MG63 (cell line): Measurements from ENCODE around the gene SOWAHA. TPM values are rescaled to one million over a fixed set of nuclear protein-coding genes. Genes with fewer than 3 reads are reported as not detected.

Experiments
- DNase-seq: peaks from one replicate; pipeline ENCODE4 v3.0.0-alpha.2; 2020
- H3K27me3 ChIP-seq: fragments of 250-450 bp; sonication (Bioruptor Pico); 2 replicates; pipeline ENCODE4 v1.5.1; 2020; ENCODE audit warnings: mild to moderate bottlenecking, moderate library complexity
- H3K36me3 ChIP-seq: fragments of 250-450 bp; sonication (Bioruptor Pico); 2 replicates; pipeline ENCODE4 v1.5.1; 2020; ENCODE audit warnings: mild to moderate bottlenecking, moderate library complexity
- H3K4me3 ChIP-seq: fragments of 250-450 bp; sonication (Bioruptor Pico); 2 replicates; pipeline ENCODE4 v1.5.1; 2020; ENCODE audit warnings: mild to moderate bottlenecking, moderate library complexity
- H3K9me3 ChIP-seq: fragments of 250-450 bp; sonication (Bioruptor Pico); 2 replicates; pipeline ENCODE4 v1.5.1; 2020; ENCODE audit warnings: mild to moderate bottlenecking, moderate library complexity
- total RNA-seq: library from RNA; depleted of rRNA; stranded (reverse); fragments of >200 nt; shearing (Covaris generic); gene quantifications from 2 replicates; pipeline ENCODE4 v1.2.3, GENCODE V29; 2014; ENCODE audit warnings: low replicate concordance; rRNA removed

The SOWAHA gene
- not detected in 2 replicates for total RNA-seq

- H3K4me3 ChIP-seq: peak within 1 kb of the TSS; percentile 45
- peak; percentile 31 for DNase-seq
- peaks cover 12% of the 10 kb centered on the region for H3K27me3 ChIP-seq
- H3K9me3 ChIP-seq: no peaks in the 10 kb centered on the region
- H3K36me3 ChIP-seq: no peaks in the 10 kb centered on the region
These were observed at the start of gene SOWAHA for GRCh38 chr5:132812781-132813598. Gene SOWAHA, plus strand, starts transcription at chr5:132813302. Its CDS starts 320 bp downstream, at chr5:132813622.

- H3K27me3 ChIP-seq: no peaks in the 10 kb centered on the region
- H3K9me3 ChIP-seq: no peaks in the 10 kb centered on the region
- H3K36me3 ChIP-seq: peaks cover 58% of the 10 kb centered on the region
- no peak overlapping the region for H3K4me3 ChIP-seq
- no peak for DNase-seq
These were observed 49.1 kb upstream of the SOWAHA start for GRCh38 chr5:132764051-132764450.

GRCh38 chr5:132764671-132765238, 48.3 kb upstream of the SOWAHA start:
- H3K36me3 ChIP-seq: peaks cover 51% of the 10 kb centered on the region
- H3K4me3 ChIP-seq: no peak overlapping the region
- no peak for DNase-seq
- no peaks in the 10 kb centered on the region for H3K9me3 ChIP-seq
- H3K27me3 ChIP-seq: no peaks in the 10 kb centered on the region

- H3K36me3 ChIP-seq: peaks cover 46% of the 10 kb centered on the region
- no peak overlapping the region for H3K4me3 ChIP-seq
- H3K27me3 ChIP-seq: no peaks in the 10 kb centered on the region
- DNase-seq: no peak
- no peaks in the 10 kb centered on the region for H3K9me3 ChIP-seq
These were observed 47.6 kb upstream of the SOWAHA start for GRCh38 chr5:132765311-132766019.

GRCh38 chr5:132766020-132766805, 46.9 kb upstream of the SOWAHA start:
- H3K4me3 ChIP-seq: no peak overlapping the region
- H3K9me3 ChIP-seq: no peaks in the 10 kb centered on the region
- DNase-seq: no peak
- H3K27me3 ChIP-seq: no peaks in the 10 kb centered on the region
- peaks cover 43% of the 10 kb centered on the region for H3K36me3 ChIP-seq

- H3K4me3 ChIP-seq: no peak overlapping the region
- peaks cover 43% of the 10 kb centered on the region for H3K36me3 ChIP-seq
- H3K9me3 ChIP-seq: no peaks in the 10 kb centered on the region
- DNase-seq: no peak
- no peaks in the 10 kb centered on the region for H3K27me3 ChIP-seq
These were observed 46.4 kb upstream of the SOWAHA start for GRCh38 chr5:132766806-132767055.

- H3K9me3 ChIP-seq: no peaks in the 10 kb centered on the region
- H3K27me3 ChIP-seq: no peaks in the 10 kb centered on the region
- no peak for DNase-seq
- H3K36me3 ChIP-seq: peaks cover 39% of the 10 kb centered on the region
- no peak overlapping the region for H3K4me3 ChIP-seq
These were observed 46.0 kb upstream of the SOWAHA start for GRCh38 chr5:132767150-132767549.

- no peak for DNase-seq
- Histone ChIP-seq H3K27me3 (no peaks in the 10 kb centered on the region), H3K9me3 (no peaks in the 10 kb centered on the region), H3K4me3 (no peak overlapping the region), H3K36me3 (peaks cover 26% of the 10 kb centered on the region)
These were observed 44.6 kb upstream of the SOWAHA start for GRCh38 chr5:132768485-132768868.

- DNase-seq: no peak
- H3K36me3 ChIP-seq: peaks cover 5% of the 10 kb centered on the region
- H3K9me3 ChIP-seq: no peaks in the 10 kb centered on the region
- H3K4me3 ChIP-seq: no peak overlapping the region
- no peaks in the 10 kb centered on the region for H3K27me3 ChIP-seq
These were observed 42.5 kb upstream of the SOWAHA start for GRCh38 chr5:132770476-132771159.

- no peaks in the 10 kb centered on the region for H3K9me3 ChIP-seq
- peaks cover 5% of the 10 kb centered on the region for H3K36me3 ChIP-seq
- DNase-seq: peak; percentile 40
- no peaks in the 10 kb centered on the region for H3K27me3 ChIP-seq
- H3K4me3 ChIP-seq: no peak overlapping the region
These were observed 41.6 kb upstream of the SOWAHA start for GRCh38 chr5:132771503-132771998.

GRCh38 chr5:132772291-132773070, 40.6 kb upstream of the SOWAHA start:
- no peaks in the 10 kb centered on the region for H3K9me3 ChIP-seq
- no peak overlapping the region for H3K4me3 ChIP-seq
- H3K36me3 ChIP-seq: peaks cover 5% of the 10 kb centered on the region
- H3K27me3 ChIP-seq: no peaks in the 10 kb centered on the region
- DNase-seq: no peak

- no peak for DNase-seq
- Histone ChIP-seq H3K27me3 (no peaks in the 10 kb centered on the region), H3K4me3 (no peak overlapping the region), H3K9me3 (no peaks in the 10 kb centered on the region), H3K36me3 (peaks cover 5% of the 10 kb centered on the region)
These were observed 40.0 kb upstream of the SOWAHA start for GRCh38 chr5:132773114-132773513.

GRCh38 chr5:132773601-132774355, 39.3 kb upstream of the SOWAHA start:
- Histone ChIP-seq H3K4me3 (no peak overlapping the region), H3K36me3 (peaks cover 5% of the 10 kb centered on the region), H3K9me3 (no peaks in the 10 kb centered on the region), H3K27me3 (no peaks in the 10 kb centered on the region)
- DNase-seq: no peak

- no peak overlapping the region for H3K4me3 ChIP-seq
- peaks cover 5% of the 10 kb centered on the region for H3K36me3 ChIP-seq
- H3K27me3 ChIP-seq: no peaks in the 10 kb centered on the region
- DNase-seq: peak; percentile 58
- H3K9me3 ChIP-seq: no peaks in the 10 kb centered on the region
These were observed 38.7 kb upstream of the SOWAHA start for GRCh38 chr5:132774406-132774805.

GRCh38 chr5:132774896-132775295, 38.2 kb upstream of the SOWAHA start:
- H3K9me3 ChIP-seq: no peaks in the 10 kb centered on the region
- no peak overlapping the region for H3K4me3 ChIP-seq
- H3K36me3 ChIP-seq: peaks cover 5% of the 10 kb centered on the region; the same call in 1 of the 2 replicates
- no peak for DNase-seq
- no peaks in the 10 kb centered on the region for H3K27me3 ChIP-seq
